Loucy (cell line): ENCODE results near the gene CELF5.

ENCODE experiments used
- H2AFZ ChIP-seq: fragments of 200-600 bp; sonication (generic); 2 replicates; pipeline ENCODE4 v1.6.0; 2016; ENCODE audit warnings: antibody characterized with exemption, mild to moderate bottlenecking, low read length, moderate library complexity
- H3F3A ChIP-seq: fragments of 200-600 bp; 2 replicates; pipeline ENCODE4 v1.6.0; 2016; ENCODE audit warnings: antibody characterized with exemption, low read depth, mild to moderate bottlenecking
- H3K27me3 ChIP-seq: fragments of 200-600 bp; sonication (generic); 2 replicates; pipeline ENCODE4 v1.6.1; 2014; ENCODE audit warnings: low read length, mild to moderate bottlenecking; ENCODE audit not compliant: insufficient read depth, poor library complexity, severe bottlenecking
- H3K36me3 ChIP-seq: fragments of 200-600 bp; sonication (generic); 2 replicates; pipeline ENCODE4 v1.6.1; 2016; ENCODE audit warnings: low read length; ENCODE audit not compliant: insufficient read depth
- H3K4me1 ChIP-seq: fragments of 200-600 bp; sonication (generic); 2 replicates; pipeline ENCODE4 v1.5.1; 2014; ENCODE audit warnings: low read length, mild to moderate bottlenecking; ENCODE audit not compliant: insufficient read depth, poor library complexity, severe bottlenecking
- H3K4me2 ChIP-seq: fragments of 200-600 bp; sonication (generic); 2 replicates; pipeline ENCODE4 v1.6.0; 2014; ENCODE audit warnings: antibody characterized with exemption, low read length, low read depth, mild to moderate bottlenecking; ENCODE audit not compliant: poor library complexity, severe bottlenecking
- H3K4me3 ChIP-seq: fragments of 200-600 bp; sonication (generic); 2 replicates; pipeline ENCODE4 v1.5.1; 2014; ENCODE audit warnings: low read length, mild to moderate bottlenecking, mixed read lengths; ENCODE audit not compliant: poor library complexity, severe bottlenecking
- H3K79me2 ChIP-seq: fragments of 200-600 bp; sonication (generic); 2 replicates; pipeline ENCODE4 v1.6.1; 2014; ENCODE audit warnings: low read length; ENCODE audit not compliant: insufficient read depth
- H3K9ac ChIP-seq: fragments of 200-600 bp; sonication (generic); 2 replicates; pipeline ENCODE4 v1.6.0; 2014; ENCODE audit warnings: mild to moderate bottlenecking, low read depth, low read length, moderate library complexity; ENCODE audit not compliant: poor library complexity, severe bottlenecking
- H3K9me2 ChIP-seq: fragments of 200-600 bp; sonication (generic); replicated peaks from 2 replicates; pipeline ENCODE4 v1.6.1; 2016; ENCODE audit warnings: low read depth, low read length, mixed read lengths
- H3K9me3 ChIP-seq: fragments of 200-600 bp; sonication (generic); 2 replicates; pipeline ENCODE4 v1.6.1; 2014; ENCODE audit warnings: mild to moderate bottlenecking, antibody characterized with exemption, low read length, low read depth; ENCODE audit not compliant: insufficient read depth
- H4K20me1 ChIP-seq: fragments of 200-600 bp; sonication (generic); 2 replicates; pipeline ENCODE4 v1.6.0; 2014; ENCODE audit warnings: antibody characterized with exemption, low read length, mild to moderate bottlenecking; ENCODE audit not compliant: insufficient read depth, poor library complexity, severe bottlenecking
- CTCF ChIP-seq: fragments of 200-600 bp; sonication (generic); conservative IDR thresholded peaks from 2 replicates; pipeline ENCODE4 v1.5.1; 2014; ENCODE audit warnings: mild to moderate bottlenecking, antibody characterized with exemption, low read length
- EZH2phosphoT487 ChIP-seq: fragments of 200-600 bp; IDR thresholded peaks from 2 replicates; pipeline ENCODE4 v1.6.1; 2018; ENCODE audit warnings: antibody characterized with exemption, mild to moderate bottlenecking, moderate library complexity, borderline replicate concordance

CELF5 gene

GRCh38 chr19:3283246-3283751, 58.8 kb downstream of the CELF5 start:
- no peaks in the 10 kb centered on the region for H3F3A ChIP-seq
- no peaks in the 10 kb centered on the region for H3K79me2 ChIP-seq
- H3K4me2 ChIP-seq: no peak overlapping the region
- TF ChIP-seq EZH2phosphoT487 (no peak), CTCF (no peak)
- H3K9ac ChIP-seq: no peak overlapping the region
- no peaks in the 10 kb centered on the region for H3K36me3 ChIP-seq
- H3K27me3 ChIP-seq: no peaks in the 10 kb centered on the region
- H3K4me3 ChIP-seq: no peak overlapping the region
- no peaks in the 10 kb centered on the region for H3K9me3 ChIP-seq
- H3K9me2 ChIP-seq: no peaks in the 10 kb centered on the region
- no peak overlapping the region for H2AFZ ChIP-seq
- H4K20me1 ChIP-seq: no peaks in the 10 kb centered on the region
- peaks cover 6% of the 10 kb centered on the region for H3K4me1 ChIP-seq

- Histone ChIP-seq H3K9me2 (no peaks in the 10 kb centered on the region), H3F3A (no peaks in the 10 kb centered on the region), H3K4me1 (peaks cover 6% of the 10 kb centered on the region), H3K27me3 (no peaks in the 10 kb centered on the region), H3K79me2 (no peaks in the 10 kb centered on the region), H4K20me1 (no peaks in the 10 kb centered on the region), H3K4me2 (peak overlapping the region; percentile 18), H3K9ac (no peak overlapping the region), H3K9me3 (no peaks in the 10 kb centered on the region), H3K4me3 (no peak overlapping the region), H3K36me3 (no peaks in the 10 kb centered on the region), H2AFZ (no peak overlapping the region)
- TF ChIP-seq EZH2phosphoT487 (no peak), CTCF (no peak)
Measured at GRCh38 chr19:3283886-3284657, 59.6 kb downstream of the CELF5 start.

- H3K9ac ChIP-seq: no peak overlapping the region
- H2AFZ ChIP-seq: no peak overlapping the region
Measured at GRCh38 chr19:3284759-3285646, 60.5 kb downstream of the CELF5 start.

More at GRCh38 chr19:3284759-3285646, 60.5 kb downstream of the CELF5 start:
- Histone ChIP-seq H3K36me3 (no peaks in the 10 kb centered on the region), H3K4me1 (peaks cover 6% of the 10 kb centered on the region), H3K9me2 (no peaks in the 10 kb centered on the region), H3K27me3 (no peaks in the 10 kb centered on the region), H4K20me1 (no peaks in the 10 kb centered on the region), H3K79me2 (no peaks in the 10 kb centered on the region), H3K9me3 (no peaks in the 10 kb centered on the region), H3K4me2 (peak overlapping the region; percentile 18), H3F3A (no peaks in the 10 kb centered on the region), H3K4me3 (no peak overlapping the region)
- TF ChIP-seq CTCF (no peak), EZH2phosphoT487 (no peak)
